GM18870 (cell line): ENCODE data around the gene DYNLT4.
"Not testable (repeated sequence)": the region's sequence is repeated elsewhere in the genome, so short reads cannot be mapped to it uniquely, and the experiment has no call there.

Experiments
- ATAC-seq: cut with Tn5 transposase; IDR thresholded peaks from one replicate; pipeline ENCODE4 v1.9.1; 2021; ENCODE audit warnings: moderate library complexity; ENCODE audit not compliant: unreplicated experiment

The DYNLT4 gene

GRCh38 chr1:44828841-44829440 lies 21.8 kb upstream of the DYNLT4 start:
- ATAC-seq = no peak

DNA sequence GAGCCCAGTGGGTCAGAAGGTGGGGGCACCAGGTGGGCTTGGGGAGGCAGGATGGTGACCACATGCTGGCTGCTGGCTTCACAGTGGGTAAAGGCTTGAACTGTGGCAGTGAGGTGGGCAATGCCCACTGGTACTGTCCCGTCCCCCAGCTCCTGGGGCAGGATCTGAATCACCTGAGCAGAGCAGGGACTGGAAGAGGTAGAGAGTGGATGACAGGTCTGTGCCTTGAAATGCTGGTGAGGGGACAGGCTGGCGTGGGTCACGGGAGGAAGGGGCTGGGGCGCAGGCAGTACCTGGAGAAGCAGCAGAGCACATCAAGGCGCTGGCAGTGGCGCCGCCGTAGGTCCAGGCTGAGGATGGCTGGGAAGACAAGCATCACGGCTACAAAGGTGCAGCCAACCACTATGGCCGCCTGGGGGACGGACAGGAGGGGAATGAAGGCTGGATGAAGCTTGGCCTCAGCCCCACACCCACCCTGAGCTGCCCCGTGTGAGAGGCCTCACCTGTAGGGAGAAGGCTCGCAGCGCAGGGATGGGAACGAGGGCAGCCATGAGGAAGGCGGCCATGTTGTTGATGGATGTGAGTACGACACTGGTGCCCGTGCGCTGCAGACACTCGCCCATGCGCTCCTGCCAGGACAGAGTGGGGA lies 21.0 kb upstream of the DYNLT4 start:
- ATAC-seq = no peak

GRCh38 chr1:44827197-44828002 lies 20.2 kb upstream of the DYNLT4 start:
- ATAC-seq = no peak

DNA sequence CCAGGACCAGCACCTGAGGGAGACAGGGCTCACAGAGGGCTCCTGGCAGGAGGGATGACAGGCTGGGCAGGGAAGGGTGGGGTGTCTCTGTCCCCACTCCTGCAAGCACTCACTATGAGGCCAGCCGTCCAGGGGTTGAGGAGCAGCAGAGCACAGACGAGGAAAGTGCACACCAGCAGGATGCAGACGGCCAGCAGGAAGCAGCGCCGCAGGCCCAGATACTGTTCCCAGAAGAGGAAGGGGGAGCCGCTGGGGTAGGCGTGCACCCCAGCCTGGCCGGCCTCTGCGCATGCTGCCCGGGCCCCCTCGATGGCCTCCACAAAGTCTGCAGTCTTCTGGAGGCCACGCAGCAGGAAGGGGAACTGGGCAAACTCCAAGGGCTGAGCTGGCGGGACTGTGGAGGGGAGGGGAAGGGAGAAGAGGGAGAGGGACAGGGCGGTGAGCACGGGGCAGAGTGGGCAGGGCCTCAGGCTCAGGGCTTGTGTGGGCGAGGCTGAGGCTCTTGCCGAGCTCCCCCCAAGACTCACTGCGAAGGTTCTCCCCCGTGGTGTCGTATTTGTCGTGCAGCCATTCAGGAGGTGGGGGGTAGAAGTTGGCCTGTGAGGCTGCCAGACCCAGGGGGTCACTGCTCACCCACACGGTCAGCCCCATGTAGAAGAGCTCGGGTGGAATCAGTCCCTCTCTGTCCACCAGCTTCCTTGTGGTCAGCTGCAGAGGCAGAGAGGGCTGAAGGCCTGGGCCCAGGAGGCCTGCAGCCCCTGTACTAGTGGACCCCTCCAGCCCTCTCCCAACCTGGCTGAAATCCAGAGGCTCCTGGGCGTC lies 19.4 kb upstream of the DYNLT4 start:
- no peak for ATAC-seq

DNA sequence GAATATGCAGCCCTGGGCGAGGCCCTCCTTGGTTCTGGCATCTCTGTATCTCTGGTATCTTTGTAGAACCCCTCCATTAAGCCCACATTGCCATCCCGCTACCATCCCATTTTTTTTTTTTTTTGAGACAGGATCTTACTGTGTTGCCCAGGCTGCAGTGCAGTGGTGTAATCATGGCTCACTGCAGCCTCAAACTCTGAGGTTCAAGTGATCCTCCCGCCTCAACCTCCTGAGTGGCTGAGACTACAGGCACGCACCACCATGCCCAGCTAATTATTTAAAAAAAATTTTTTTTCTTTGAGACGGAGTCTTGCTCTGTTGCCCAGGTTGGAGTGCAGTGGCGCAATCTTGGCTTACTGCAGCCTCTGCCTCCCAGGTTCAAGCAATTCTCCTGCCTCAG lies 17.2 kb upstream of the DYNLT4 start:
- not testable (repeated sequence) for ATAC-seq

- ATAC-seq = no peak
Measured at GRCh38 chr1:44822981-44823451, 15.9 kb upstream of the DYNLT4 start.

GRCh38 chr1:44822131-44822701 lies 15.1 kb upstream of the DYNLT4 start:
- ATAC-seq = no peak

DNA sequence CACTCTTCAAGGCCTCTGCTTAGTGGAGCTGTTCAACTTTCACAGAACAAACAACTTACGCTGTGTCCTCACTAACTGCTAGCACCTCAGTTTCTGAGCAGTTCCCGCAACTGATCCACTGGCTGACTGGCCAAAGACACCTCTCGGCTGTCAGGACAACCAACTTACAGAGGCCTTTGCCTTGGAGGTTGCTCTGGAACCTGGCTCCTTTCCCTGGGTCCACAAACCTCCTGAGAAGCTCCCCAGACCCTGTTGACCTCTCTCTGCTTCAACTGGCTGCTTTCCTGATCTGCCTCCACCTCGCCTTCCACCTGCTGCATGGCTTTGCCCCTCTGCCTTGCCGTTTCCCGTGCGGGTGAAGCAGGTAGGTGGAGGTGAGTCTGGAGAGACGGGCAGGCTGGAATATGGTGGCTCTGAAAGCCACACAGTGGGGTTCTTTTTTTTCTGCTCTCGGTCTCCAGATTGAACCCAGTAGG lies 14.1 kb upstream of the DYNLT4 start:
- no peak for ATAC-seq

DNA sequence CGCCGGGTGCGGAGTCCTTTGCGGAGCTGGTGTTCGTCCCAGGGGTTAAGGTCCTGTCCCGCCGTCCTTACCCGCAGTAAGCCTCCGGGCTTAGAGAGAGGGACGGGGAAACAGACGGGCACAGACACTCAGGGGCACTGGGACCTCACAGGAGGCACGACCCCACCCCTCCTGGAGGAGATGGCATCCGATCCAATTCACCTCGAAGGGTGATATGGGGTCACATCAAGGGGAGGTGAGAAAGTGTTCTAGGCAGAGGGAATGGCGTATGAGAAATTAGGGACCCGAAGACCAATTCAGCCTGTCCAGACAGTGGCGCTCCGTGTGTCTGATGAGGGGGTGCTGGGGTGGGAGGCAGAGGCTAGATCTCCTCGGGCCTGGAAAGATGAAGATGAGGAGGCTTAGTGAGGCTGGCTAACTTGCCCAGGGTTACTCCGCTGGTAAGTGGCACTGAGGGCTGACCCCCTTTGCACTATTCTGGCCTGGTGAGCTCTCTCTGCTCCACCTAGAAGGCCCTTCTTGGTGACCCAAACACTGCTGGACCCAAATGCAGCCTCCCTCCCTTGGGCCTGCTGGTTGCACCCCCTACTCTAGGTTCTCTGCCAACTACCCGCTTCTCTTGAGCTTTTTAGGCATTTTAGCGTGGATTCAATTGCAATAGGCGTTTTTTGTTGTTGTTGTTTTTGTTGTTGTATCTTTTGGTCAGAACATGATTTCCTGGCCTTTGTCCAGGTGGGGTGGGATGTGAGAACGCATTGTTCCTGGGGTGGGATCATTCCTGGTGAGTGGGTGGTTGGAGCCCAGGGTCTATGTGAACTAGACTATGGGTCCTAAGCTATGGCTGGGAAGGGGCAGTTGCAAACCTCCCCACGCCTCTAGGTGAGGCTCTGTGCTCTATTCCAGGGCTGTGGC lies 13.4 kb upstream of the DYNLT4 start:
- ATAC-seq = no peak

- ATAC-seq = peak; percentile 76
Measured at GRCh38 chr1:44819608-44820327, 12.6 kb upstream of the DYNLT4 start.

- no peak for ATAC-seq
Measured at GRCh38 chr1:44819196-44819607, 12.1 kb upstream of the DYNLT4 start.

DNA sequence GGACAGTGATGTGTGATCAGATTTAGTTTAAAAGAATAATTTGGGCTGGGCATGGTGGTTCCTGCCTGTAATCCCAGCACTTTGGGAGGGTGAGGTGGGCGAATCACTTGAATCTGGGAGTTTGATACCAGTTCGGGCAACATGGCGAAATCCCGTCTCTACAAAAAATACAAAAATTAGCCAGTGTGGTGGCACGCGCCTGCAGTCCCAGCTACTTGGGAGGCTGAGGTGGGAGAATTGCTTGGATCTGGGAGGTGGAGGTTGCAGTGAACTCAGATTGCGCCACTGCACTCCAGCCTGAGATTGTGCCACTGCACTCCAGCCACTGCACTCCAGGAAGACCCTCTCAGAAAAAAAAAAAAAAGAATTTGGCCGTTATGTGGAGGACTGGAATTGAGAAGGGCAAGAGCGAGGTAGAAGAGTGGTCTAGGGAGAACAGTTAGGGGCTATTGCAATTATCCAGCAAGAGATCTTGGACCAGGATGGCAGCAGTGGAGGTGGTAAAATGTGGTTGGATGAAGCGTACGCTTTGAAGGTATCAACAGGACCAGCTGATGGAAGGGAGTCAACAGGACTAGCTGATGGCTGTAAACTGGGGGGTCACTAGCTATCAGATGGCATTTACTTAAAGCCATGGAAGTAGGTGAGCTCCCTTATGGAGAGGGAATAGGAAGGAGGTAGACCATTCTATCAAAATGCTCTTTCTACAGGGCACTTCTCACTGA lies 10.8 kb upstream of the DYNLT4 start:
- ATAC-seq = no peak

DNA sequence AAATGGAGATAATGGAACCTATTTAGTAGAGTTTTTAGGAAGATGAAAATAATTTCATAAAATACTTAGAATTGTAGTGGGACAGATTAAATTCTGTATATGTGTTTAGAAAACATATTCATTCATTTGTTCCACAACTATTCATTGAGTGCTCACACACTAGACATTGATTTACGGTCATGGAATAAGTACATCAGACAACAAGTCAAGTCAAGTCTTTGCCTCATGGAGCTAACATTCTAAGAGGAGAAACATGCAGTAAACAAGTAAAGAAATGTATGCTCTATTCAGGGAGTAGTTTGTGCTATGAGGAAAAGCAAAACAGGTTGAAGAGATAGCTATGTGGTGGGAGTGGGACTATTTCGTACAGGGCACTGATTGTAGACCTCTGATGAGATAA lies 10.2 kb upstream of the DYNLT4 start:
- ATAC-seq = no peak

- not testable (repeated sequence) for ATAC-seq
Measured at GRCh38 chr1:44815926-44816325, 8.8 kb upstream of the DYNLT4 start.

GRCh38 chr1:44812822-44813543 lies 5.8 kb upstream of the DYNLT4 start:
- ATAC-seq = no peak

DNA sequence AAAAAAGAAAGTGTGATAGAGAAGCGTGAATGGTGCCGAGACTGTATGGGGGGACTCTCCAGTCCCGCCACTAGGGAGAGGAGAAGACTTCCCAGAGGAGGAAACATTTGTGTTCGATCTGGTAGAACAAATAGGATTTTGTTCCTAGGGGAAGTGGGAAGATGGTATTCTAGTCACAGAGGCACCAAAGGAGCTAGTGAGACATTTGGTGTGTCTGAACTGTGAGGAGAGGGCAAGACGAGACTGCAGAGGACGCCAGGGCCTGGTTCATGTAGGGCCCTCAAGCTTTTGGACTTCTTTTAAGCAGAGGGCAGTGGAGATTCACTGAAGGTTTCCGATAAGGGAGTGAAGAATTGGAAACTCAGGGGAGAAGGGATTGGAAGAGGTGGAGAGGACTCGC lies 4.1 kb upstream of the DYNLT4 start:
- no peak for ATAC-seq

DNA sequence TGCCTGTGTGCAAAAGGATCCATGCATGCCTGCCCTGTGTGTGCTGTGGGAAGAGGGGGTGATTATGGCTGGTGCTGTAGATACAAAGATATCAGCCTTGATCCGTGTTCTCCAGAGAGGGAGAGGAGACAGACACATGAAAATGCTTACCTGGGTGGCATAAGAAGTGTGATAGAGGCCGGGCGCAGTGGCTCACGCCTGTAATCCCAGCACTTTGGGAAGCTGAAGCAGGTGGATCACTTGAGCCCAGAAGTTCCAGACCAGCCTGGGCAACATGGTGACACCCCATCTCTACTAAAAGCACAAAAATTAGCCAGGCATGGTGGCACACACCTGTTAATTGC lies 3.6 kb upstream of the DYNLT4 start:
- not testable (repeated sequence) for ATAC-seq
